ENCODE data around the gene KLRF1. TPM values are rescaled to one million over a fixed set of nuclear protein-coding genes. Genes with fewer than 3 reads are reported as not detected.

The KLRF1 gene
- total and polyA plus RNA-seq, 2 experiments from 2014 or later: 0.50 TPM; not detected in 1

- ATAC-seq: no peak
- no peak overlapping the region for H3K4me2 ChIP-seq
- DNase-seq (ENCODE audit: low spot score): no peak
- no peak overlapping the region for H3K27ac ChIP-seq (ENCODE audit: low read depth)
- TF ChIP-seq EZH2phosphoT487 (IDR thresholded peaks at IDR 0.05; ENCODE audit: unreplicated experiment): no peak
- no peak for TF ChIP-seq CREB1 (CRISPR knock-in tag; IDR thresholded peaks at IDR 0.05; ENCODE audit: low read depth)
- no peak for TF ChIP-seq EZH2 (IDR thresholded peaks at IDR 0.05; ENCODE audit: low read depth, unreplicated experiment)
- no peak for TF ChIP-seq STAT1 (IDR thresholded peaks at IDR 0.05; ENCODE audit: unreplicated experiment)
- no peak for TF ChIP-seq POLR2AphosphoS5 (IDR thresholded peaks at IDR 0.05; ENCODE audit: low read depth)
- TF ChIP-seq, protein P1, sequence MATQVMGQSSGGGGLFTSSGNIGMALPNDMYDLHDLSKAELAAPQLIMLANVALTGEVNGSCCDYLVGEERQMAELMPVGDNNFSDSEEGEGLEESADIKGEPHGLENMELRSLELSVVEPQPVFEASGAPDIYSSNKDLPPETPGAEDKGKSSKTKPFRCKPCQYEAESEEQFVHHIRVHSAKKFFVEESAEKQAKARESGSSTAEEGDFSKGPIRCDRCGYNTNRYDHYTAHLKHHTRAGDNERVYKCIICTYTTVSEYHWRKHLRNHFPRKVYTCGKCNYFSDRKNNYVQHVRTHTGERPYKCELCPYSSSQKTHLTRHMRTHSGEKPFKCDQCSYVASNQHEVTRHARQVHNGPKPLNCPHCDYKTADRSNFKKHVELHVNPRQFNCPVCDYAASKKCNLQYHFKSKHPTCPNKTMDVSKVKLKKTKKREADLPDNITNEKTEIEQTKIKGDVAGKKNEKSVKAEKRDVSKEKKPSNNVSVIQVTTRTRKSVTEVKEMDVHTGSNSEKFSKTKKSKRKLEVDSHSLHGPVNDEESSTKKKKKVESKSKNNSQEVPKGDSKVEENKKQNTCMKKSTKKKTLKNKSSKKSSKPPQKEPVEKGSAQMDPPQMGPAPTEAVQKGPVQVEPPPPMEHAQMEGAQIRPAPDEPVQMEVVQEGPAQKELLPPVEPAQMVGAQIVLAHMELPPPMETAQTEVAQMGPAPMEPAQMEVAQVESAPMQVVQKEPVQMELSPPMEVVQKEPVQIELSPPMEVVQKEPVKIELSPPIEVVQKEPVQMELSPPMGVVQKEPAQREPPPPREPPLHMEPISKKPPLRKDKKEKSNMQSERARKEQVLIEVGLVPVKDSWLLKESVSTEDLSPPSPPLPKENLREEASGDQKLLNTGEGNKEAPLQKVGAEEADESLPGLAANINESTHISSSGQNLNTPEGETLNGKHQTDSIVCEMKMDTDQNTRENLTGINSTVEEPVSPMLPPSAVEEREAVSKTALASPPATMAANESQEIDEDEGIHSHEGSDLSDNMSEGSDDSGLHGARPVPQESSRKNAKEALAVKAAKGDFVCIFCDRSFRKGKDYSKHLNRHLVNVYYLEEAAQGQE (IDR thresholded peaks at IDR 0.05; ENCODE audit: unreplicated experiment): no peak
- TF ChIP-seq, protein P2, sequence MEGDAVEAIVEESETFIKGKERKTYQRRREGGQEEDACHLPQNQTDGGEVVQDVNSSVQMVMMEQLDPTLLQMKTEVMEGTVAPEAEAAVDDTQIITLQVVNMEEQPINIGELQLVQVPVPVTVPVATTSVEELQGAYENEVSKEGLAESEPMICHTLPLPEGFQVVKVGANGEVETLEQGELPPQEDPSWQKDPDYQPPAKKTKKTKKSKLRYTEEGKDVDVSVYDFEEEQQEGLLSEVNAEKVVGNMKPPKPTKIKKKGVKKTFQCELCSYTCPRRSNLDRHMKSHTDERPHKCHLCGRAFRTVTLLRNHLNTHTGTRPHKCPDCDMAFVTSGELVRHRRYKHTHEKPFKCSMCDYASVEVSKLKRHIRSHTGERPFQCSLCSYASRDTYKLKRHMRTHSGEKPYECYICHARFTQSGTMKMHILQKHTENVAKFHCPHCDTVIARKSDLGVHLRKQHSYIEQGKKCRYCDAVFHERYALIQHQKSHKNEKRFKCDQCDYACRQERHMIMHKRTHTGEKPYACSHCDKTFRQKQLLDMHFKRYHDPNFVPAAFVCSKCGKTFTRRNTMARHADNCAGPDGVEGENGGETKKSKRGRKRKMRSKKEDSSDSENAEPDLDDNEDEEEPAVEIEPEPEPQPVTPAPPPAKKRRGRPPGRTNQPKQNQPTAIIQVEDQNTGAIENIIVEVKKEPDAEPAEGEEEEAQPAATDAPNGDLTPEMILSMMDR (conservative IDR thresholded peaks at IDR 0.05; ENCODE audit: low read depth in 2 of 2): no peak
- no peak for TF ChIP-seq ZNF462 (CRISPR knock-in tag; IDR thresholded peaks at IDR 0.05)
- Mint-ChIP-seq H3K4me1 (peaks cover 4% of the 10 kb centered on the region; the same call in 1 of the 3 replicates), H3K36me3 (ENCODE audit: low read depth) (no peaks in the 10 kb centered on the region), H3K27me3 (ENCODE audit: insufficient read depth, low read depth, poor library complexity) (peaks cover 6% of the 10 kb centered on the region), H3K27ac (no peak overlapping the region), H3K9me3 (no peaks in the 10 kb centered on the region), H3K4me3 (no peak overlapping the region)
- no peaks in the 10 kb centered on the region for H4K20me1 ChIP-seq (replicated peaks; ENCODE audit: insufficient read depth)
- no peaks in the 10 kb centered on the region for H3K9me2 ChIP-seq (ENCODE audit: insufficient read depth)
- H3K79me2 ChIP-seq (replicated peaks; ENCODE audit: insufficient read depth): no peaks in the 10 kb centered on the region
- H3F3A ChIP-seq (replicated peaks; ENCODE audit: low read depth): no peaks in the 10 kb centered on the region
- H3K4me1 ChIP-seq (ENCODE audit: insufficient read depth): 0 out of 2 replicates have a peak, but pooled peaks cover 7% of the 10 kb centered on the region
- H3K27me3 ChIP-seq (ENCODE audit: insufficient read depth): no peaks in the 10 kb centered on the region
- H3K4me3 ChIP-seq: no peak overlapping the region
- H2AFZ ChIP-seq: no peak overlapping the region
- no peaks in the 10 kb centered on the region for H3K36me3 ChIP-seq (ENCODE audit: insufficient read depth)
These were observed 4.4 kb downstream of the KLRF1 start for GRCh38 chr12:9831720-9832119.

All from GM23338 (cell line).